Measurements from ENCODE around the gene GNPTG.

The GNPTG gene

DNA sequence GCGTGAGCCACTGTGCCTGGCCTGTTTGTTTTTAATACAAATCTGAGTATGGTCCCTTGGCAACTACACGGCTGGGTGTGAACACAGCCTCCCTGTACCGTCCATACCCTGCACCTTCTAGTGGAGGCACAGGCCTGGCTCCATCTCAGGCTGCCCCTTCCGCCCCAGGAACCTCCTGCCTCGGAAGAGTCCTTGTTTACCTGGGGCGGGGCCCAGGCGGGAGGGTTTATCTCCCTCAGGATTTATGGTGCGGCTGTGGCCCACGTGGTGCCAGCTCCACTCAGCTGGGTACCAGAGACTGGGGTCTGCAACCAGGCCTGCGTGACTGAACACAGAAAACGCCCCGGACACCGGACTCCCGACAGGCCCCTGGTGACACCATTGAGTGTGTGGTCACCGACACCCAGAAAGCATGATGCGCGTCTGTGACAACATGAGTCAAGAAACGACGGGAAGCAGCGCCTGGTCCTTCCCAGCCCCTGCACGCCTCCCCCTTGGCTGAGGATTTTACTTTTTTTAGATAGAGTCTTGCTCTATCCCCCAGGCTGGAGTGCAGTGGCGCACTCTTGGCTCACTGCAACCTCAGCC is 43.8 kb downstream of the GNPTG start:
- H3K36me3 ChIP-seq (ENCODE audit: control insufficient read depth, insufficient read depth, low read length) = peaks cover 57% of the 10 kb centered on the region
- DNase-seq = no peak

DNA sequence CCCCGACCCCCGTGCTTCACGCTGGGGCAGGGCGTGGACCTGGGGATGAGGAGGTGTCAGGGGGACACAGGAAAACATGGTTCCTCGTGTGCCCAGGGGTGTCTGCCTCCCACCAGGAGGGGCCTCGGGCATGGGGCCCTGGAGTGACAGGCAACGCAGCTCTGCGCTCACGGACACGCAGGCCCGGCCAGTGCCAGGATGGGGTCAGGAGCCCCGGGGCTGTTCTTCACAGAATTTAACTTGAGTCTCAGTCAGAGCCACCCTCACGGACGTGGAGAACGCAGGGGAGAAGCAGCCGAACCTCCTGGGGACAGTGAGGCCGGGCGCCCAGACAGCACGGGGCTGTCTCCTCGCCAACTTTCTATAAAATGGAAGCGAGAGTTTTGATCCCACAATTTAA is 46.0 kb downstream of the GNPTG start:
- DNase-seq = no peak

More for the DNA sequence above, 43.8 kb downstream of the GNPTG start:
- Histone ChIP-seq H3K27ac (ENCODE audit: insufficient read depth, low read length, poor library complexity, severe bottlenecking) (no peak overlapping the region), H3K4me3 (ENCODE audit: insufficient read depth, low read depth, low read length, poor library complexity, severe bottlenecking) (no peak overlapping the region), H3K4me1 (ENCODE audit: control insufficient read depth, insufficient read depth, low read length, poor library complexity, severe bottlenecking) (no peaks in the 10 kb centered on the region), H3K9me3 (ENCODE audit: control insufficient read depth, low read length) (no peaks in the 10 kb centered on the region), H3K27me3 (replicated peaks; ENCODE audit: control insufficient read depth, insufficient read depth, low read length, poor library complexity, severe bottlenecking) (no peaks in the 10 kb centered on the region)

GRCh38 chr16:1398351-1398750 is 46.6 kb downstream of the GNPTG start:
- no peaks in the 10 kb centered on the region for H3K27me3 ChIP-seq (replicated peaks; ENCODE audit: control insufficient read depth, insufficient read depth, low read length, poor library complexity, severe bottlenecking)
- no peak overlapping the region for H3K27ac ChIP-seq (ENCODE audit: insufficient read depth, low read length, poor library complexity, severe bottlenecking)
- peaks cover 56% of the 10 kb centered on the region for H3K36me3 ChIP-seq (ENCODE audit: control insufficient read depth, insufficient read depth, low read length)

More for the DNA sequence above, 46.0 kb downstream of the GNPTG start:
- no peaks in the 10 kb centered on the region for H3K4me1 ChIP-seq (ENCODE audit: control insufficient read depth, insufficient read depth, low read length, poor library complexity, severe bottlenecking)
- H3K36me3 ChIP-seq (ENCODE audit: control insufficient read depth, insufficient read depth, low read length) = peaks cover 60% of the 10 kb centered on the region
- H3K27ac ChIP-seq (ENCODE audit: insufficient read depth, low read length, poor library complexity, severe bottlenecking) = no peak overlapping the region
- no peaks in the 10 kb centered on the region for H3K9me3 ChIP-seq (ENCODE audit: control insufficient read depth, low read length)
- no peaks in the 10 kb centered on the region for H3K27me3 ChIP-seq (replicated peaks; ENCODE audit: control insufficient read depth, insufficient read depth, low read length, poor library complexity, severe bottlenecking)
- no peak overlapping the region for H3K4me3 ChIP-seq (ENCODE audit: insufficient read depth, low read depth, low read length, poor library complexity, severe bottlenecking)

DNA sequence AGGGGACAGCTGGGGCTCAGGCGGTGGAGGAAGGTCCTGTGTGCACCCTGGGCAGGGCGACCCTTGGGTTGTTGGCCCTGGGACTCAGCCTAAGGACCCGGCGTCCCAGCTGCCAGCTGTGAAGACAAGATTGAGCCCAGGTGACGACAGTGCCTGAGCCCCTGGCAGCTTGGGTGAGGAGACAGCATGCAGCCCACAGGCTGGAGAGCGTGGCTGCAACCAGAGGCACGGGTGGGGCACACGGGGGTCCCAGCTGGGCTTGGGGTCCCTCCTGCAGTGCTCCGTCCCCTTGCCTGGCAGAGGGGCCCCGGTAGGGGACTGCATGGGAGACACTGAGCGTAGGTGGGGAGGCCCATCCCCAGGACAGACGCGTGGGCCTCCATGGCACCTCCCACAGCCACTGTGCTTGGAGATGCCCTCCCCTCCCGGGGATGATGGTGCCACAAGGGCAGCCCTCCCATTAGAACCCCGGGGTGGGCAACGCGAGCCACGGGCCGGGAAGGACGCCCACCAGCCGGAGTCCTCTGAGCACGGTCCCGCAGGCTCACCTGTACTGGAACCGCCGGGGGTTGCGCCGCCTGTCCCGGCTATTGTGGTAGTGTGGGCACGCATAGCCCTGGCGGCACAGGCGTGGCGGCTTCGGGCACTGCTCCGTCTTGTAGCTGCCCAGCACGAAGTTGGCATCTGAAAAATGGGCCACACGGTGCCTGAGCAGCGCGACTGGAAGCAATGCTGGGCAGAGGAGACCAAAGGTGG is 47.3 kb downstream of the GNPTG start:
- no peak overlapping the region for H3K4me3 ChIP-seq (ENCODE audit: insufficient read depth, low read depth, low read length, poor library complexity, severe bottlenecking)
- H3K36me3 ChIP-seq (ENCODE audit: control insufficient read depth, insufficient read depth, low read length) = peaks cover 53% of the 10 kb centered on the region

More at GRCh38 chr16:1398351-1398750, 46.6 kb downstream of the GNPTG start:
- no peak for DNase-seq
- no peaks in the 10 kb centered on the region for H3K9me3 ChIP-seq (ENCODE audit: control insufficient read depth, low read length)
- no peaks in the 10 kb centered on the region for H3K4me1 ChIP-seq (ENCODE audit: control insufficient read depth, insufficient read depth, low read length, poor library complexity, severe bottlenecking)
- H3K4me3 ChIP-seq (ENCODE audit: insufficient read depth, low read depth, low read length, poor library complexity, severe bottlenecking) = no peak overlapping the region

GRCh38 chr16:1401061-1401757 is 49.5 kb downstream of the GNPTG start:
- no peaks in the 10 kb centered on the region for H3K27me3 ChIP-seq (replicated peaks; ENCODE audit: control insufficient read depth, insufficient read depth, low read length, poor library complexity, severe bottlenecking)

More for the DNA sequence above, 47.3 kb downstream of the GNPTG start:
- Histone ChIP-seq H3K9me3 (ENCODE audit: control insufficient read depth, low read length) (no peaks in the 10 kb centered on the region), H3K4me1 (ENCODE audit: control insufficient read depth, insufficient read depth, low read length, poor library complexity, severe bottlenecking) (no peaks in the 10 kb centered on the region), H3K27me3 (replicated peaks; ENCODE audit: control insufficient read depth, insufficient read depth, low read length, poor library complexity, severe bottlenecking) (no peaks in the 10 kb centered on the region), H3K27ac (ENCODE audit: insufficient read depth, low read length, poor library complexity, severe bottlenecking) (no peak overlapping the region)
- no peak for DNase-seq

DNA sequence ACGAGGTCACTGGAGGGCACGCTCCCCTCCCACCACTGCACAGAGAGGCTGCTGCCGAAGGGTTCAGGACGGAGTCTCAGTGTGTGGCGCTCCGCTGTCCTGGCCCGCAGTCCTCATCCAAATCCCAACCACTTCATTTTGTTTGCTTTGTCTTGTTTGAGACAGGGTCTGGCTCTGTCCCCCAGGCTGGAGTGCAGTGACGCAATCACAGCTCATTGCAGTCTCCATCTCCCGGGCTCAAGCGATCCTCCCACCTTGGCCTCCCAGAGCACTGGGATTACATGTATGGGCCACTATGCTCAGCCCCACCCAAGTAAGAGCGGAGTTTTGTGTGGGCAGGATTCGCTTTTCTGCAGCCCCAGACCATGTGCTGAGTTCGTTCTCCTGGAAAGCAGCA is 50.0 kb downstream of the GNPTG start:
- Histone ChIP-seq H3K9me3 (ENCODE audit: control insufficient read depth, low read length) (no peaks in the 10 kb centered on the region), H3K4me3 (ENCODE audit: insufficient read depth, low read depth, low read length, poor library complexity, severe bottlenecking) (no peak overlapping the region), H3K36me3 (ENCODE audit: control insufficient read depth, insufficient read depth, low read length) (peaks cover 48% of the 10 kb centered on the region), H3K27me3 (replicated peaks; ENCODE audit: control insufficient read depth, insufficient read depth, low read length, poor library complexity, severe bottlenecking) (no peaks in the 10 kb centered on the region), H3K4me1 (ENCODE audit: control insufficient read depth, insufficient read depth, low read length, poor library complexity, severe bottlenecking) (no peaks in the 10 kb centered on the region), H3K27ac (ENCODE audit: insufficient read depth, low read length, poor library complexity, severe bottlenecking) (no peak overlapping the region)
- DNase-seq = no peak

More at GRCh38 chr16:1401061-1401757, 49.5 kb downstream of the GNPTG start:
- Histone ChIP-seq H3K27ac (ENCODE audit: insufficient read depth, low read length, poor library complexity, severe bottlenecking) (no peak overlapping the region), H3K4me3 (ENCODE audit: insufficient read depth, low read depth, low read length, poor library complexity, severe bottlenecking) (no peak overlapping the region), H3K36me3 (ENCODE audit: control insufficient read depth, insufficient read depth, low read length) (peaks cover 49% of the 10 kb centered on the region), H3K9me3 (ENCODE audit: control insufficient read depth, low read length) (no peaks in the 10 kb centered on the region), H3K4me1 (ENCODE audit: control insufficient read depth, insufficient read depth, low read length, poor library complexity, severe bottlenecking) (no peaks in the 10 kb centered on the region)
- DNase-seq = no peak

DNA sequence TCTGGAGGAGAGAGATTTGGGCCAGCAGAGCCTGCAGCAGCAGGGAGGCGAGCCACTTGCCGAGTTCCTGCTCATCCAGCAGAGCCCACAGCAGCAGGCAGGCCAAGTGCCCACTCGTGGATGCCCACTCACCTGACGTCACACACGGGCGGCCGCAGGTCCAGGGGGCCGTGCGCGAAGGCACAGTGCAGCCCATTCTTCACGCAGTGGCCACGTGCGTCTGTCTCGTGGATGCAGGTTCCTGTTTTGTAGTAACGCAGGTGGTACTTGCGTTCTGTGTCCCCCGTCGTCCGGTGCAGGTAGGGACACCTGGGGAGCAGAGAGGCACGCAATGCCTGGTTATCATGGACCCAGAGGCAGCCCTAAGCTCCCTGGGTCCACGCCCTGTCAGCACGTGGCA is 51.3 kb downstream of the GNPTG start:
- Histone ChIP-seq H3K36me3 (ENCODE audit: control insufficient read depth, insufficient read depth, low read length) (peaks cover 46% of the 10 kb centered on the region), H3K9me3 (ENCODE audit: control insufficient read depth, low read length) (no peaks in the 10 kb centered on the region), H3K4me3 (ENCODE audit: insufficient read depth, low read depth, low read length, poor library complexity, severe bottlenecking) (no peak overlapping the region), H3K27ac (ENCODE audit: insufficient read depth, low read length, poor library complexity, severe bottlenecking) (no peak overlapping the region), H3K4me1 (ENCODE audit: control insufficient read depth, insufficient read depth, low read length, poor library complexity, severe bottlenecking) (peaks cover 4% of the 10 kb centered on the region), H3K27me3 (replicated peaks; ENCODE audit: control insufficient read depth, insufficient read depth, low read length, poor library complexity, severe bottlenecking) (no peaks in the 10 kb centered on the region)
- DNase-seq = no peak

GRCh38 chr16:1403733-1404132 is 52.0 kb downstream of the GNPTG start:
- Histone ChIP-seq H3K4me1 (ENCODE audit: control insufficient read depth, insufficient read depth, low read length, poor library complexity, severe bottlenecking) (peaks cover 10% of the 10 kb centered on the region), H3K27me3 (replicated peaks; ENCODE audit: control insufficient read depth, insufficient read depth, low read length, poor library complexity, severe bottlenecking) (no peaks in the 10 kb centered on the region), H3K4me3 (ENCODE audit: insufficient read depth, low read depth, low read length, poor library complexity, severe bottlenecking) (no peak overlapping the region), H3K9me3 (ENCODE audit: control insufficient read depth, low read length) (no peaks in the 10 kb centered on the region), H3K27ac (ENCODE audit: insufficient read depth, low read length, poor library complexity, severe bottlenecking) (no peak overlapping the region), H3K36me3 (ENCODE audit: control insufficient read depth, insufficient read depth, low read length) (peaks cover 39% of the 10 kb centered on the region)
- DNase-seq = no peak

DNA sequence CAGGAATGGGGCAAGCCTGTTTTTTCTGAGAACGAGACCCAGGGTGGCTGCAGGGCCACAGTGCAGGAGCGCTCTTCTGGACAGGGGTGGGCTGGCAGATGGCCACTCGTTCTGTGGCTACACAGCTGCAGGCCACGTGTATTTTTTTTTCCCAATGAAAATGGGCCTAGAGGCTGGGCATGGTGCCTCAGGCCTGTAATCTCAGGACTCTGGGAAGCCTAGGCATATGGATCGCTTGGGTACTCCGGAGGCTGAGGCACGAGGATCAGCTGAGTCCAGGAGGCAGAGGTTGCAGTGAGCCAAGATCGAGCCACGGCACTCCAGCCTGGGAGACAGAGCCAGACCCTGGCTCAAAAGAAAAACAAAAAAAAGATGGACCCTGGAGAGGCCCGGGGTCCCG is 56.0 kb downstream of the GNPTG start:
- Histone ChIP-seq H3K27me3 (replicated peaks; ENCODE audit: control insufficient read depth, insufficient read depth, low read length, poor library complexity, severe bottlenecking) (no peaks in the 10 kb centered on the region), H3K4me3 (ENCODE audit: insufficient read depth, low read depth, low read length, poor library complexity, severe bottlenecking) (no peak overlapping the region), H3K27ac (ENCODE audit: insufficient read depth, low read length, poor library complexity, severe bottlenecking) (no peak overlapping the region), H3K4me1 (ENCODE audit: control insufficient read depth, insufficient read depth, low read length, poor library complexity, severe bottlenecking) (peaks cover 10% of the 10 kb centered on the region), H3K9me3 (ENCODE audit: control insufficient read depth, low read length) (no peaks in the 10 kb centered on the region), H3K36me3 (ENCODE audit: control insufficient read depth, insufficient read depth, low read length) (peaks cover 20% of the 10 kb centered on the region)
- DNase-seq = no peak
